ENCODE data around the gene GMNC. TPM values are rescaled to one million over a fixed set of nuclear protein-coding genes. Genes with fewer than 3 reads are reported as not detected.

GMNC gene
- polyA plus RNA-seq, 1 donor from 2014 or later: 0.48 TPM

- Histone ChIP-seq H3K9ac (ENCODE audit: low read length) (no peak overlapping the region), H3K27me3 (ENCODE audit: insufficient read depth, low read depth, low read length) (no peaks in the 10 kb centered on the region), H3K4me3 (ENCODE audit: low read length) (no peak overlapping the region), H3K4me2 (ENCODE audit: low read length) (no peak overlapping the region), H3K36me3 (ENCODE audit: insufficient read depth, low read length) (no peaks in the 10 kb centered on the region), H2AFZ (ENCODE audit: low read depth, low read length) (no peak overlapping the region), H4K20me1 (ENCODE audit: insufficient read depth) (no peaks in the 10 kb centered on the region), H3K9me3 (ENCODE audit: low read length) (no peaks in the 10 kb centered on the region), H3F3A (ENCODE audit: insufficient read depth, low read length, poor library complexity, severe bottlenecking) (no peaks in the 10 kb centered on the region), H3K79me2 (replicated peaks; ENCODE audit: insufficient read depth, low read length) (no peaks in the 10 kb centered on the region), H3K9me2 (ENCODE audit: insufficient read depth, low read length) (no peaks in the 10 kb centered on the region), H3K27ac (ENCODE audit: low read length) (no peak overlapping the region)
- TF ChIP-seq EZH2 (IDR thresholded peaks at IDR 0.05; ENCODE audit: borderline replicate concordance, insufficient read depth, low read length, poor library complexity, severe bottlenecking): no peak
- TF ChIP-seq REST (IDR thresholded peaks at IDR 0.05; ENCODE audit: borderline replicate concordance): no peak
- no peak for TF ChIP-seq CTCF (IDR thresholded peaks at IDR 0.05; ENCODE audit: poor library complexity, severe bottlenecking)
- TF ChIP-seq MXI1 (conservative IDR thresholded peaks at IDR 0.05; ENCODE audit: poor library complexity, severe bottlenecking): no peak
- no peak for TF ChIP-seq TAF1 (IDR thresholded peaks at IDR 0.05; ENCODE audit: low read depth)
- no peak for TF ChIP-seq SMC3 (conservative IDR thresholded peaks at IDR 0.05; ENCODE audit: poor library complexity)
- TF ChIP-seq RAD21 (conservative IDR thresholded peaks at IDR 0.05): no peak
Measured at GRCh38 chr3:190807719-190808375, 54.6 kb downstream of the GMNC start.

All from neural cell (in vitro differentiated cells).